Stimulated activated CD4-positive, alpha-beta T cell treated with anti-CD3 and anti-CD28 coated beads, Interleukin-2, amount 100 ng/mL, for 4 hours (primary cell): ENCODE data around the gene CX3CR1.

ENCODE experiments used
- DNase-seq: peaks from one replicate; pipeline ENCODE4 v3.0.0-alpha.2; 2020; ENCODE audit warnings: low read depth

CX3CR1 gene

GRCh38 chr3:39291903-39292329 lies 12.1 kb upstream of the CX3CR1 start:
- peak; percentile 65 for DNase-seq

GRCh38 chr3:39290255-39290654 lies 10.4 kb upstream of the CX3CR1 start:
- no peak for DNase-seq

- DNase-seq = no peak
Observed at GRCh38 chr3:39289107-39289506, 9.3 kb upstream of the CX3CR1 start.

- DNase-seq = peak; percentile 74
Observed at GRCh38 chr3:39288300-39288808, 8.5 kb upstream of the CX3CR1 start.

GRCh38 chr3:39287216-39288164 lies 7.7 kb upstream of the CX3CR1 start:
- DNase-seq = no peak

- no peak for DNase-seq
Observed at GRCh38 chr3:39286771-39287170, 6.9 kb upstream of the CX3CR1 start.

GRCh38 chr3:39285332-39285731 lies 5.5 kb upstream of the CX3CR1 start:
- DNase-seq = no peak

- DNase-seq = no peak
Observed at GRCh38 chr3:39284457-39284881, 4.6 kb upstream of the CX3CR1 start.

- DNase-seq = no peak
Observed at GRCh38 chr3:39282057-39282456, 2.2 kb upstream of the CX3CR1 start.

GRCh38 chr3:39281533-39281932 lies 1.7 kb upstream of the CX3CR1 start:
- DNase-seq = no peak

- no peak for DNase-seq
Observed at GRCh38 chr3:39280571-39280970, 735 bp upstream of the CX3CR1 start.

GRCh38 chr3:39278616-39278935 lies 1.3 kb downstream of the CX3CR1 start:
- DNase-seq = no peak

- no peak for DNase-seq
Observed at GRCh38 chr3:39277893-39278615, 1.8 kb downstream of the CX3CR1 start.

GRCh38 chr3:39276746-39277145 lies 3.1 kb downstream of the CX3CR1 start:
- DNase-seq = no peak

GRCh38 chr3:39275963-39276593 lies 3.8 kb downstream of the CX3CR1 start:
- no peak for DNase-seq

- DNase-seq = no peak
Observed at GRCh38 chr3:39275052-39275451, 4.8 kb downstream of the CX3CR1 start.

GRCh38 chr3:39273119-39273518 lies 6.7 kb downstream of the CX3CR1 start:
- no peak for DNase-seq

- DNase-seq = no peak
Observed at GRCh38 chr3:39272191-39272590, 7.6 kb downstream of the CX3CR1 start.

GRCh38 chr3:39271363-39271914 lies 8.4 kb downstream of the CX3CR1 start:
- DNase-seq = no peak

- DNase-seq = no peak
Observed at GRCh38 chr3:39269528-39269927, 10.3 kb downstream of the CX3CR1 start.

- no peak for DNase-seq
Observed at GRCh38 chr3:39268549-39268900, 11.3 kb downstream of the CX3CR1 start.
